HCT116 (cell line): ENCODE results near the gene STPG1. TPM values are rescaled to one million over a fixed set of nuclear protein-coding genes. Genes with fewer than 3 reads are reported as not detected.
A peak's percentile ranks its signal among the peaks of the same experiment; 100 is the strongest.

ENCODE experiments used
- ATAC-seq: fragments of 200-7000 bp; cut with Tn5 transposase; 2 replicates; pipeline ENCODE4 v1.9.1; 2020; ENCODE audit warnings: mild to moderate bottlenecking, moderate library complexity
- BruUV-seq: library from RNA; stranded (reverse); fragments of 400-500 nt; replicated peaks from 2 replicates; lab custom pipeline; 2021; lab: Mats Ljungman, UMichigan
- CTCF ChIA-PET: fragments of 300-600 bp; sonication (Branson Sonifier 250); formaldehyde crosslinking; loops from one replicate; lab custom pipeline; 2021; ENCODE audit warnings: antibody characterized with exemption; lab: Charles Lee
- POLR2A ChIA-PET: fragments of 300-600, 350-600 bp; sonication (Branson Sonifier 250); formaldehyde crosslinking; loops from one replicate; lab custom pipeline; 2021; ENCODE audit warnings: antibody characterized with exemption; lab: Charles Lee
- RAD21 ChIA-PET, 2 experiments: fragments of 300-600 bp; sonication (Branson Sonifier 250); formaldehyde crosslinking; loops; one replicate each; lab custom pipeline; 2023; ENCODE audit warnings: low total read pairs in 2 of 2; ENCODE audit not compliant: uncharacterized antibody in 2 of 2, unreplicated experiment in 2 of 2, low non-redundant PET in 1 of 2; lab: Charles Lee
- DNase-seq: peaks from one replicate; pipeline ENCODE4 v3.0.0-alpha.2; 2010; ENCODE audit warnings: low read depth, low spot score
- H2AFZ ChIP-seq: fragments of 200-600 bp; shearing (Covaris generic), sonication (generic); 2 replicates; pipeline ENCODE4 v1.6.1; 2017; ENCODE audit warnings: low read depth, mixed run types, mixed read lengths, antibody characterized with exemption, low read length; ENCODE audit not compliant: poor library complexity, severe bottlenecking
- H3K27ac ChIP-seq: 2 replicates; pipeline ENCODE4 v1.5.1; 2012; ENCODE audit warnings: low read depth, low read length
- H3K27me3 ChIP-seq: fragments of 200-600 bp; sonication (generic); 2 replicates; pipeline ENCODE4 v1.6.1; 2016; ENCODE audit warnings: mixed run types, low read length, mixed read lengths; ENCODE audit not compliant: insufficient read depth
- H3K36me3 ChIP-seq, 2 experiments: fragments of 200-500 bp in 1 of 2; fragments of 200-600 bp in 1 of 2; sonication (Bioruptor generic) in 1 of 2; sonication (generic) in 1 of 2; 2 replicates each; pipeline versions ENCODE4 v1.5.1 to v1.6.1; 2014 to 2016; ENCODE audit warnings: low read length in 2 of 2, inconsistent platforms in 1 of 2, mixed read lengths in 1 of 2, mixed run types in 1 of 2; ENCODE audit not compliant: insufficient read depth in 2 of 2, control insufficient read depth in 1 of 2
- H3K4me1 ChIP-seq, 2 experiments: fragments of 200-600 bp in 1 of 2; sonication (generic) in 1 of 2; 2 replicates each; pipeline versions ENCODE4 v1.5.1 to v1.6.1; 2012 to 2017; ENCODE audit warnings: low read length in 2 of 2, inconsistent platforms in 1 of 2, mild to moderate bottlenecking in 1 of 2, mixed read lengths in 1 of 2, mixed run types in 1 of 2, moderate library complexity in 1 of 2; ENCODE audit not compliant: insufficient read depth in 2 of 2, control insufficient read depth in 1 of 2
- H3K4me2 ChIP-seq: fragments of 200-600 bp; sonication (generic); 2 replicates; pipeline ENCODE4 v1.6.1; 2017; ENCODE audit warnings: mixed run types, low read length, mixed read lengths
- H3K4me3 ChIP-seq, 2 experiments: fragments of 200-600 bp in 1 of 2; sonication (generic) in 1 of 2; replicated peaks in 1 of 2; 2 replicates each; pipeline ENCODE4 v1.5.1; 2011 to 2016; ENCODE audit warnings: low read length in 2 of 2, control low read depth in 1 of 2, low read depth in 1 of 2, mild to moderate bottlenecking in 1 of 2, mixed read lengths in 1 of 2, mixed run types in 1 of 2
- H3K79me2 ChIP-seq: fragments of 200-600 bp; sonication (generic); 2 replicates; pipeline ENCODE4 v1.6.1; 2017; ENCODE audit warnings: mild to moderate bottlenecking, mixed run types, low read length, moderate library complexity, mixed read lengths; ENCODE audit not compliant: insufficient read depth
- H3K9ac ChIP-seq: fragments of 200-600 bp; sonication (generic); 2 replicates; pipeline ENCODE4 v1.6.1; 2016; ENCODE audit warnings: low read length, mixed read lengths
- H3K9me2 ChIP-seq: fragments of 200-600 bp; sonication (generic), shearing (Covaris generic); 2 replicates; pipeline ENCODE4 v1.6.1; 2017; ENCODE audit warnings: mixed run types, mild to moderate bottlenecking, moderate library complexity; ENCODE audit not compliant: insufficient read depth
- H3K9me3 ChIP-seq, 2 experiments: fragments of 200-500 bp in 1 of 2; fragments of 200-600 bp in 1 of 2; sonication (Bioruptor generic) in 1 of 2; sonication (generic) in 1 of 2; 2 replicates each; pipeline ENCODE4 v1.6.1; 2014 to 2017; ENCODE audit warnings: low read length in 2 of 2, mixed read lengths in 2 of 2, inconsistent platforms in 1 of 2, low read depth in 1 of 2, mild to moderate bottlenecking in 1 of 2, mixed run types in 1 of 2, moderate library complexity in 1 of 2; ENCODE audit not compliant: control insufficient read depth in 1 of 2, insufficient read depth in 1 of 2
- H4K20me1 ChIP-seq: fragments of 200-600 bp; sonication (generic), shearing (Covaris generic); 2 replicates; pipeline ENCODE4 v1.6.1; 2017; ENCODE audit warnings: mixed run types, mild to moderate bottlenecking, moderate library complexity; ENCODE audit not compliant: insufficient read depth
- CBX3 ChIP-seq: IDR thresholded peaks from 2 replicates; pipeline ENCODE4 v1.6.1; 2012; ENCODE audit warnings: low read depth
- EGR1 ChIP-seq: IDR thresholded peaks from 2 replicates; pipeline ENCODE4 v1.6.1; 2012; ENCODE audit warnings: low read depth
- ELF1 ChIP-seq: IDR thresholded peaks from 2 replicates; pipeline ENCODE4 v1.6.1; 2012; ENCODE audit warnings: low read depth, borderline replicate concordance
- EZH2phosphoT487 ChIP-seq: fragments of 200-600 bp; IDR thresholded peaks from 2 replicates; pipeline ENCODE4 v1.6.1; 2018; ENCODE audit warnings: antibody characterized with exemption, borderline replicate concordance
- FOSL1 ChIP-seq: IDR thresholded peaks from 2 replicates; pipeline ENCODE4 v1.6.1; 2012; ENCODE audit warnings: low read depth
- JUND ChIP-seq: IDR thresholded peaks from 2 replicates; pipeline ENCODE4 v1.6.1; 2012
- POLR2AphosphoS5 ChIP-seq: IDR thresholded peaks from 2 replicates; pipeline ENCODE4 v1.6.1; 2011; ENCODE audit warnings: mild to moderate bottlenecking, low read depth, low read length, moderate library complexity
- RAD21 ChIP-seq: IDR thresholded peaks from 2 replicates; pipeline ENCODE4 v1.6.1; 2012; ENCODE audit warnings: low read depth, mild to moderate bottlenecking
- SP1 ChIP-seq: IDR thresholded peaks from 2 replicates; pipeline ENCODE4 v1.6.1; 2012; ENCODE audit warnings: low read depth
- SRF ChIP-seq: IDR thresholded peaks from 2 replicates; pipeline ENCODE4 v1.6.1; 2012; ENCODE audit warnings: low read depth
- TCF7L2 ChIP-seq: IDR thresholded peaks from 2 replicates; pipeline ENCODE4 v1.7.0; 2011; ENCODE audit warnings: borderline replicate concordance, inconsistent platforms; ENCODE audit not compliant: insufficient read depth, insufficient read length; ENCODE audit errors: extremely low read depth
- ZNF274 ChIP-seq: fragments of 200-500 bp; sonication (Bioruptor generic); IDR thresholded peaks from 2 replicates; pipeline ENCODE4 v1.6.1; 2014; ENCODE audit warnings: mild to moderate bottlenecking, low read depth, low read length, inconsistent platforms
- intact Hi-C: fragments of 100-400 bp; cut with micrococcal nuclease; formaldehyde crosslinking; loops from 2 replicates; pipeline ENCODE4 v1.10.0; 2022
- total RNA-seq: library from RNA; stranded (reverse); gene quantifications from one replicate; pipeline ENCODE4 v1.2.1, GENCODE V29; 2021; ENCODE audit not compliant: unreplicated experiment
- TF ChIP-seq, protein P1 (sequence below): IDR thresholded peaks from 2 replicates; pipeline ENCODE4 v1.6.1; 2011; ENCODE audit warnings: mild to moderate bottlenecking, low read length, moderate library complexity; ENCODE audit not compliant: insufficient replicate concordance; ENCODE audit errors: extremely low read depth
- TF ChIP-seq, protein P2 (sequence below): IDR thresholded peaks from 2 replicates; pipeline ENCODE4 v1.6.1; 2012
- TF ChIP-seq, protein P3 (sequence below): IDR thresholded peaks from 2 replicates; pipeline ENCODE4 v1.6.1; 2012; ENCODE audit warnings: low read depth
- TF ChIP-seq, protein P4 (sequence below): IDR thresholded peaks from 2 replicates; pipeline ENCODE4 v1.6.1; 2012
- TF ChIP-seq, protein P5 (sequence below), 3 experiments: fragments of 200-600 bp in 1 of 3; sonication (generic) in 1 of 3; IDR thresholded peaks in 2 of 3; conservative IDR thresholded peaks in 1 of 3; 2 replicates each; pipeline ENCODE4 v1.5.1; 2012 to 2017; ENCODE audit warnings: low read depth in 2 of 3, low read length in 2 of 3, antibody characterized with exemption in 1 of 3, borderline replicate concordance in 1 of 3, control low read depth in 1 of 3, mild to moderate bottlenecking in 1 of 3, mixed read lengths in 1 of 3, mixed run types in 1 of 3, moderate library complexity in 1 of 3; ENCODE audit not compliant: insufficient read depth in 1 of 3

STPG1 gene
- total RNA-seq, 1 experiment from 2014 or later: 13.4 TPM

DNA sequence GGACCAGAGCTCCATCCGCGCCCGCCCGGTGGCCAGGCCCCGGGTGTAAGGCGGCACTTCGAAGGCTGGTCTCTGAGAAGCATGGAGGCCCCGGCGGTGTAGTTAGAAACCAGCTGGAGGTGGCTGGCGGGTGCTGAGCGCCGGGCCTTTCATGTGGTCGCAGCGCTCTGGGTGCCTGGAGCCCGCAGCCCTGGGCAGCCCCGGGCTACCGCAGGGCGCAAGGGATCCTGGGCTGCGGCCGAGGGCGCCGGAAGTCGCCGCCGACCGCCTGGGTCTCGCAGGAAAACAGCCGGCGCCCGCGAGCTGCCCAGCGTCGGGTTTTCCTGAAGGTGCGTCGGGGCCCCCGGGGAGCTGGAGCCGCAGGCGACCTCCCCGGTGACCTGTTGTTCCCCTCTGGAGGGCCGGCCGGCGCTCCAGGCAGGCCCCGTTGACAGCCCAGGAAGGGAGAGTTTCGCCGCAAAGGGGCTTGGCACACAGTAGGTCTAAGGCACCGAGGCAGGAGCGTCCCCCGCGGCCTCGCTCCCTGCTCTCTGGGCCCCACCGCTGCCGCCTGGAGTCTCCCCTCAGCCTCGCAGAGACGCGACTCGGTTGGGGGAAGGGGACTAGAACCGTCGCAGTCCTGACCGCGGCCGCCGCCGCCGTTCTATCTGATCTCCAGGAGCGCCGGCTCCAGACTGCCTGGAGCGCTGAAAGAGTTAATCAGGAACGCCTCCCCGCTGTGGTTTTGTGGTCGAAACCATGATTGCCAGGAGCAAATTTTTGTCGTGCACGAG is 91.7 kb downstream of the STPG1 start:
- Histone ChIP-seq H3K79me2 (no peaks in the 10 kb centered on the region), H4K20me1 (no peaks in the 10 kb centered on the region), H2AFZ (peak overlapping the region; percentile 32), H3K27ac (peak overlapping the region; percentile 61), H3K4me1 (peaks cover 44 to 92% of the 10 kb centered on the region in 2 experiments), H3K36me3 (no peaks in the 10 kb centered on the region), H3K4me2 (peak overlapping the region; percentile 92), H3K9me3 (no peaks in the 10 kb centered on the region), H3K9me2 (no peaks in the 10 kb centered on the region), H3K27me3 (peaks cover 73% of the 10 kb centered on the region), H3K4me3 (peak overlapping the region; percentile 49 to 63), H3K9ac (peak overlapping the region; percentile 66)
- ChIA-PET RAD21 (interaction anchor here (0.9 to 1.5 kb wide), 2 partner anchors 69 to 120 kb away, joined by 3 read pairs; no protein-coding TSS in a partner anchor), CTCF (interaction anchor here (0.7 to 1.9 kb wide), 3 partner anchors 69 to 123 kb away, joined by 3 to 13 read pairs (median 7); no protein-coding TSS in a partner anchor), POLR2A (interaction anchor here (0.8 to 1.3 kb wide), 2 partner anchors 120 kb away, joined by 3 read pairs; no protein-coding TSS in a partner anchor)
- DNase-seq (peak; percentile 82), ATAC-seq (peak; percentile 80)
- TSS peak; percentile 59 for BruUV-seq
- intact Hi-C loops: loop anchor here (5.0 kb wide), 2 partner anchors 70 to 120 kb away; no protein-coding TSS in a partner anchor
- TF ChIP-seq JUND (peak; percentile 64), SRF (no peak), ELF1 (no peak), RAD21 (peak; percentile 29), SP1 (peak; percentile 68), EGR1 (peak; percentile 19; the same call in 1 of the 2 replicates), ZNF274 (no peak), FOSL1 (peak; percentile 15; the same call in 1 of the 2 replicates), EZH2phosphoT487 (no peak), CBX3 (0 out of 2 replicates have a peak, but pooled peaks have one; percentile 57), POLR2AphosphoS5 (peak; percentile 33), TCF7L2 (peak; percentile 100)
- TF ChIP-seq, protein P1, sequence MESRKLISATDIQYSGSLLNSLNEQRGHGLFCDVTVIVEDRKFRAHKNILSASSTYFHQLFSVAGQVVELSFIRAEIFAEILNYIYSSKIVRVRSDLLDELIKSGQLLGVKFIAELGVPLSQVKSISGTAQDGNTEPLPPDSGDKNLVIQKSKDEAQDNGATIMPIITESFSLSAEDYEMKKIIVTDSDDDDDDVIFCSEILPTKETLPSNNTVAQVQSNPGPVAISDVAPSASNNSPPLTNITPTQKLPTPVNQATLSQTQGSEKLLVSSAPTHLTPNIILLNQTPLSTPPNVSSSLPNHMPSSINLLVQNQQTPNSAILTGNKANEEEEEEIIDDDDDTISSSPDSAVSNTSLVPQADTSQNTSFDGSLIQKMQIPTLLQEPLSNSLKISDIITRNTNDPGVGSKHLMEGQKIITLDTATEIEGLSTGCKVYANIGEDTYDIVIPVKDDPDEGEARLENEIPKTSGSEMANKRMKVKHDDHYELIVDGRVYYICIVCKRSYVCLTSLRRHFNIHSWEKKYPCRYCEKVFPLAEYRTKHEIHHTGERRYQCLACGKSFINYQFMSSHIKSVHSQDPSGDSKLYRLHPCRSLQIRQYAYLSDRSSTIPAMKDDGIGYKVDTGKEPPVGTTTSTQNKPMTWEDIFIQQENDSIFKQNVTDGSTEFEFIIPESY: peak; percentile 72
- TF ChIP-seq, protein P2, sequence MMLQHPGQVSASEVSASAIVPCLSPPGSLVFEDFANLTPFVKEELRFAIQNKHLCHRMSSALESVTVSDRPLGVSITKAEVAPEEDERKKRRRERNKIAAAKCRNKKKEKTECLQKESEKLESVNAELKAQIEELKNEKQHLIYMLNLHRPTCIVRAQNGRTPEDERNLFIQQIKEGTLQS: no peak
- TF ChIP-seq, protein P3, sequence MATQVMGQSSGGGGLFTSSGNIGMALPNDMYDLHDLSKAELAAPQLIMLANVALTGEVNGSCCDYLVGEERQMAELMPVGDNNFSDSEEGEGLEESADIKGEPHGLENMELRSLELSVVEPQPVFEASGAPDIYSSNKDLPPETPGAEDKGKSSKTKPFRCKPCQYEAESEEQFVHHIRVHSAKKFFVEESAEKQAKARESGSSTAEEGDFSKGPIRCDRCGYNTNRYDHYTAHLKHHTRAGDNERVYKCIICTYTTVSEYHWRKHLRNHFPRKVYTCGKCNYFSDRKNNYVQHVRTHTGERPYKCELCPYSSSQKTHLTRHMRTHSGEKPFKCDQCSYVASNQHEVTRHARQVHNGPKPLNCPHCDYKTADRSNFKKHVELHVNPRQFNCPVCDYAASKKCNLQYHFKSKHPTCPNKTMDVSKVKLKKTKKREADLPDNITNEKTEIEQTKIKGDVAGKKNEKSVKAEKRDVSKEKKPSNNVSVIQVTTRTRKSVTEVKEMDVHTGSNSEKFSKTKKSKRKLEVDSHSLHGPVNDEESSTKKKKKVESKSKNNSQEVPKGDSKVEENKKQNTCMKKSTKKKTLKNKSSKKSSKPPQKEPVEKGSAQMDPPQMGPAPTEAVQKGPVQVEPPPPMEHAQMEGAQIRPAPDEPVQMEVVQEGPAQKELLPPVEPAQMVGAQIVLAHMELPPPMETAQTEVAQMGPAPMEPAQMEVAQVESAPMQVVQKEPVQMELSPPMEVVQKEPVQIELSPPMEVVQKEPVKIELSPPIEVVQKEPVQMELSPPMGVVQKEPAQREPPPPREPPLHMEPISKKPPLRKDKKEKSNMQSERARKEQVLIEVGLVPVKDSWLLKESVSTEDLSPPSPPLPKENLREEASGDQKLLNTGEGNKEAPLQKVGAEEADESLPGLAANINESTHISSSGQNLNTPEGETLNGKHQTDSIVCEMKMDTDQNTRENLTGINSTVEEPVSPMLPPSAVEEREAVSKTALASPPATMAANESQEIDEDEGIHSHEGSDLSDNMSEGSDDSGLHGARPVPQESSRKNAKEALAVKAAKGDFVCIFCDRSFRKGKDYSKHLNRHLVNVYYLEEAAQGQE: no peak
- TF ChIP-seq, protein P4, sequence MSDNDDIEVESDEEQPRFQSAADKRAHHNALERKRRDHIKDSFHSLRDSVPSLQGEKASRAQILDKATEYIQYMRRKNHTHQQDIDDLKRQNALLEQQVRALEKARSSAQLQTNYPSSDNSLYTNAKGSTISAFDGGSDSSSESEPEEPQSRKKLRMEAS: peak; percentile 87
- TF ChIP-seq, protein P5, sequence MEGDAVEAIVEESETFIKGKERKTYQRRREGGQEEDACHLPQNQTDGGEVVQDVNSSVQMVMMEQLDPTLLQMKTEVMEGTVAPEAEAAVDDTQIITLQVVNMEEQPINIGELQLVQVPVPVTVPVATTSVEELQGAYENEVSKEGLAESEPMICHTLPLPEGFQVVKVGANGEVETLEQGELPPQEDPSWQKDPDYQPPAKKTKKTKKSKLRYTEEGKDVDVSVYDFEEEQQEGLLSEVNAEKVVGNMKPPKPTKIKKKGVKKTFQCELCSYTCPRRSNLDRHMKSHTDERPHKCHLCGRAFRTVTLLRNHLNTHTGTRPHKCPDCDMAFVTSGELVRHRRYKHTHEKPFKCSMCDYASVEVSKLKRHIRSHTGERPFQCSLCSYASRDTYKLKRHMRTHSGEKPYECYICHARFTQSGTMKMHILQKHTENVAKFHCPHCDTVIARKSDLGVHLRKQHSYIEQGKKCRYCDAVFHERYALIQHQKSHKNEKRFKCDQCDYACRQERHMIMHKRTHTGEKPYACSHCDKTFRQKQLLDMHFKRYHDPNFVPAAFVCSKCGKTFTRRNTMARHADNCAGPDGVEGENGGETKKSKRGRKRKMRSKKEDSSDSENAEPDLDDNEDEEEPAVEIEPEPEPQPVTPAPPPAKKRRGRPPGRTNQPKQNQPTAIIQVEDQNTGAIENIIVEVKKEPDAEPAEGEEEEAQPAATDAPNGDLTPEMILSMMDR (IDR thresholded peaks at IDR 0.05 in 2 of 3, conservative IDR thresholded peaks at IDR 0.05 in 1 of 3; ENCODE audit: borderline replicate concordance in 1 of 3, insufficient read depth in 1 of 3, low read depth in 2 of 3, low read length in 2 of 3): no peak
